ENCODE results near the gene IL23R. TPM values are rescaled to one million over a fixed set of nuclear protein-coding genes. Genes with fewer than 3 reads are reported as not detected.
"Not testable (repeated sequence)": the region's sequence is repeated elsewhere in the genome, so short reads cannot be mapped to it uniquely, and the experiment has no call there.

IL23R gene
- total RNA-seq, 1 donor from 2014 or later, result not detected

DNA sequence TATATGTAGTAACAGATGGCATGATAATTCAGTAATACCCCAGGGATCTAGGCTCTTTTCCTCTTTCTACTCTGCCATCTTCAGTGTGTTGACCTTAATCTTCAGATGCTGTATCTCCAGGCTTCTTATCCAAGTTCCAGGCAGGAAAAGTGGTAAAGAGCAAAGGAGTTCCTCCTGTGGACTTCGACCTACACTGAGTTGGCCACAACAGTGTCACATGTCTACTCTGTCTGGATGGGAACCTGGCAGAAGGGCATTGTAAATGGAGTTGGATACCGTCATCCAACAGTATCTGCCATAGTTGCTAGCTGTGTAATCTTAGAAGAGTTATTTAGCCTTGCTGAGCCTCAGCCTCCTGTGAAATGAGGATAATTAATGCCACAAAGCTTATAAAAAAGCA, 21.9 kb downstream of the IL23R start:
- intact Hi-C loops (cut with micrococcal nuclease), result no loop called here
- ATAC-seq (no peak), DNase-seq (no peak)

- DNase-seq, result no peak
- intact Hi-C loops (cut with micrococcal nuclease), result no loop called here
- no peak for ATAC-seq
Observed at GRCh38 chr1:67189953-67190352, 23.7 kb downstream of the IL23R start.

DNA sequence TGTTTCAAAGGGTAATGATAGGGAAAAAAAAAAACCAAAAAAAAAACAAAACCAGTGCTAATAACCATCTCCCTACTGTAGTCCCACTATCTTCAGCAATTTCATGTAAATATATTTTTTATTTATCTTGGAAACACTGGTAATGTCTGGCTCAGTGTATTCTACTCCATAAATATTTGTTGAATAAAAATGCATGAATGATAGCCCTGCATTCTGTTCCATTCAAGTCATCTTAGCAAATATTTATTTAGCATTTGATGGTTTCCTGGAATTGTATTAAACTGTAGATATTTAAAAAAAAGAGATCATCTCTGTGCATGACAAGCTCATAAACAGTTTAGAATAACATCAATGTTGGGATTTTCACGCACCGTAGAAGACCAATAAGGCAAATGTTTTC, 24.2 kb downstream of the IL23R start:
- no peak for ATAC-seq
- no peak for DNase-seq
- intact Hi-C loops (cut with micrococcal nuclease), result no loop called here

- intact Hi-C loops (cut with micrococcal nuclease), result no loop called here
- DNase-seq (no peak), ATAC-seq (no peak)
Observed at GRCh38 chr1:67190942-67191341, 24.7 kb downstream of the IL23R start.

DNA sequence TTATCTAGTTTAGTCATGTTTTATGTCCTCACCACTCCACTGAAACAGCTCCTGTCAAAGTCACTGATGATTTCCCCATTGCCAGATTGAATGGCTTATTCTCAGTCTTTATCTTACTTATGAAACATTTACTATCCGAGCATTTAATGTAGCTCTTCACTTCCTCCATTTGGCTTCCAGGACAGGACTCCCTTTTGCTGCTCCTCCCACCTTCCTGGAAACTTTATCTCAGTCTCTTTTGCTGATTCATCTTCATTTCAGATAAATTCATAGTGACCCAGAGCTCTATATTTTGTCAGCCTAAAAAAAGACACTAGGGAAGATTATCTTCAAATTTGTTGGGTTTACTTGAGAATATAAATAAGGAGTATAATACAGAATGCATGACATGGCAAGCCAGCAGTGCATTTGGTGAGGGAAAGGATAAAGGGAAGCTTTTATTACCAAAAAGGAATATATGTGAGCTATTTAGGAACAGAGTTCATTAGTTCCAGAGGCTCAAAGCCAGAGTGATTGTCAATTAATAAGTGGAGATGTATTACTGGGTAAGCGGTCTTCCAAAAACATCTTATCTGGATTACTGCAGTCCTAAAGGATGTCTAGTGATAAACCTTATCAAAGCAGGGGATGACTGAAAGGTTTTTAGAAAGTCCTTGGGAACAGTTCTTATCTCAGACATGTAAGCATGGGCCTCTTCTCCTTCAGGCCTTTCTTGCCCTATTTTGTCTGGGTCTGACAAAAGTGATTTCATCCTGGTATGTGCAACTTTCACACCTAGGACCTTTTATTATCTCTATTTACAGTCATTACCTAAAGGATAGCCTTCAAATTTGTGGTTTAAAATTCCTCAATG, 25.6 kb downstream of the IL23R start:
- intact Hi-C loops (cut with micrococcal nuclease), result no loop called here
- ATAC-seq, result no peak
- no peak for DNase-seq

- intact Hi-C loops (cut with micrococcal nuclease), result no loop called here
- no peak for ATAC-seq
- no peak for DNase-seq
Observed at GRCh38 chr1:67192902-67193301, 26.6 kb downstream of the IL23R start.

- no peak for DNase-seq
- intact Hi-C loops (cut with micrococcal nuclease), result no loop called here
- ATAC-seq, result no peak
Observed at GRCh38 chr1:67193704-67194103, 27.4 kb downstream of the IL23R start.

GRCh38 chr1:67194209-67194863, 28.1 kb downstream of the IL23R start:
- ATAC-seq (no peak), DNase-seq (no peak)
- intact Hi-C loops (cut with micrococcal nuclease), result no loop called here

DNA sequence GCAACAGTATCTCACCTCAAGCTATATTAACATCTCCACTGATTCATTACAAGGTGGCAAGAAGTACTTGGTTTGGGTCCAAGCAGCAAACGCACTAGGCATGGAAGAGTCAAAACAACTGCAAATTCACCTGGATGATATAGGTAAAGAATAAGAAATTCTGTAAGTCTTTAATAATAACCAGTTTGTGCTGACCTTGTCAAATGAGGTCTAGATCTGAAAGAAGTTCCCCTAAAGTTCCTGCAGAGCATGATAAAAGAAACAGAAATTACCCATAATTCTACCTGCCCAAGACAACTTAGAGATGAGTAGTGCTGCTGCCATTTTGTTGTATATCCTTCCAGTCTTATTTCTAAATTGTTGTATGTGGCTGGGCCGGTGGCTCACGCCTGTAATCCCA, 34.5 kb downstream of the IL23R start:
- intact Hi-C loops (cut with micrococcal nuclease), result no loop called here
- ATAC-seq (no peak), DNase-seq (no peak)

DNA sequence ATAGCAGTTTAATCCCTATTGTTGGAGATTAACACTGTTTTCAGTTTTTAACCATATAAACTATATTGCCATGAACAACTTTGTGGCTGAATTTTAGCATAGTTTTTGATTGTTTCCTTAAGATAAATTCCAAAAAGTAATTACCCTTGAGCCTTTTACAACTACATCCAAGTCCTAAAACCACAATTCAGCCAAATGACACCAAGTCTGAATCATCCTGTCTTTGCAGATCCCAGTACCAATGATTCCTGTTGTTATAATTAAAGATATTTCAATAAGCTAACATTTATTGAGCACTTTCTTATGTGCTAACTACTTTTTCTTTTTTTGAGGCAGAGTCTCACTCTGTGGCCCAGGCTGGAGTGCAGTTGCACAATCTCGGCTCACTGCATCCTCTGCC, 35.6 kb downstream of the IL23R start:
- DNase-seq, result no peak
- ATAC-seq, result no peak
- intact Hi-C loops (cut with micrococcal nuclease), result no loop called here

- no peak for DNase-seq
- intact Hi-C loops (cut with micrococcal nuclease), result no loop called here
- ATAC-seq, result no peak
Observed at GRCh38 chr1:67204298-67204980, 38.2 kb downstream of the IL23R start.

- ATAC-seq; intact Hi-C loops (cut with micrococcal nuclease); DNase-seq: not testable (repeated sequence)
Observed at GRCh38 chr1:67207398-67207797, 41.1 kb downstream of the IL23R start.

DNA sequence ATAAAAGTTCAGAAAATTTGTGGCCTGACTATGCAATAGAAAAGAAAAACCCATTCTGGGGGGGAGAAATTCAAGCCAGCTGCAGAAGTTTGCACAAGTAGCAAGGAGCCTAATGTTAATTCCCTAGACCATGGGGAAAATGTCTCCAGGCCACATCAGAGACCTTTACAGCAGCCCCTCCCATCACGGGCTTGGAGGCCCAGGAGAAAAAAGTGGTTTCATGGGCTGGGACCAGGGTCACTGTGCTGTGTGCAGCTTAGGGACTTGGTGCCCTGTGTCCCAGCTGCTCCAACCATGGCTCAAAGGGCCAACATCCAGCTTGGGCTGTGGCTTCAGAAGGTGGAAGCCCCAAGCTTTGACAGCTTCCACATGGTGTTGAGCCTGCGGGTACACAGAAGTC, 42.0 kb downstream of the IL23R start:
- ATAC-seq, result no peak
- DNase-seq, result no peak
- intact Hi-C loops (cut with micrococcal nuclease), result no loop called here

DNA sequence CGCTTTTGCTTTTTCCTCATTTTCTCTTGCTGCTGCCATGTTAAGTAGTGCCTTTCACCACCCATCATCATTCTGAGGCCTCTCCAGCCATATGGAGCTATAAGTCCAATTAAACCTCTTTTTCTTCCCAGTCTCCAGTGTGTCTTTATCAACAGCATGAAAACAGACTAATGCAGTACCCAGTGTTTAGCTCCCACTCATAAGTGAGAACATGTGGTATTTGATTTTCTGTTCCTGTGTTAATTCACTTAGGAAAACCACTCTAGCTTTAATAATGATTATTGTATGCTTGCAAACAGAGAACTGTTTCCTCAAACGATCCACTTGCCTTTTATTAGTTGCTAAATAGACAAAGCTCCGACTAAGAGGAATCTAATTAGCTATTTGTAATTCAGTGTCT, 43.3 kb downstream of the IL23R start:
- no peak for ATAC-seq
- no peak for DNase-seq
- intact Hi-C loops (cut with micrococcal nuclease), result no loop called here

DNA sequence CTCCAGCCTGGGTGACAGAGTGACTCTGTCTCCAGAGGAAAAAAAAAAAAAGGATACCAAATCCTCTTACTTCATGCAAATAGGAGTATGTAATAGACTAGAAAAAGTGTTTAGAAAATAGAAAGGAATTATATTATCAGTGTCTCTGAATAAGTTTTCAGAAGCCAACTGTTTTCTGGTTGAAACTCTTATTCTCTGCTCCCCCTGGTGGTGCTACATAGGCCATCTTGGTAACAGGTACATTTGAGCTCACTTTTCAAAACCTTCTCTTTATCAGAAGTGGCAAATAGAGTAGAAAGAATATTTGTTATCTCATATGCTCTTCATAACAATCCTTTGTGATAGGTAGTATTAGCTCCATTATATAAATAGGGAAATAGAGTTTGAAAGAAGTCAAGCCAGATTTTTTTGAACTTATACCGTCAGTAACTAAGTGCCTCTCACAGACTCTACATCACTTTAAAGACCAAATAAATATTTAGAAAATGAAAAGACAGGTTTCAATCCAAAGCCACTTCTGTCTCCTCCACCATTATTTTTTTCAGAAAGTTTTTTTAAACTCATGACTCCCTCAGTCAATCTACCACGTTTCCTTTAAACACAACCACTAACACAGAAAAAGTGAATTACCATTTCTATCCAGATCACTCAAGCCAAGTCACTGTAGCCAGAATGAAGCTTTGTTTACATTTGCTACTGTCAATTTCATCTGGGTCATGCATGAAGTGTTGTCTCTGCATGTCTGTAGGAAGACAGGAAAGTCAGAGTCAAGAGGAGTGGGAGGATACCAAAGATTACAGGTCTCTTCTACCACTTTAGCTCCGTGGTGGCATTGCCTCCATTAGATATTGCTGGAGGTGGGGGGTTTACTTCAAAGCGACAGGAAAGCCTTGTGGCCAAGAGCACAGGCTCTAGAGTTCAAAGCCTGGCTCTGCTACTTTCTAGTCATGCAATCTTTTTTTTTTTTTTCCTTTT, 45.6 kb downstream of the IL23R start:
- DNase-seq (no peak), ATAC-seq (no peak)
- intact Hi-C loops (cut with micrococcal nuclease), result no loop called here

GRCh38 chr1:67213164-67213563, 46.9 kb downstream of the IL23R start:
- no peak for DNase-seq
- intact Hi-C loops (cut with micrococcal nuclease), result no loop called here
- no peak for ATAC-seq

DNA sequence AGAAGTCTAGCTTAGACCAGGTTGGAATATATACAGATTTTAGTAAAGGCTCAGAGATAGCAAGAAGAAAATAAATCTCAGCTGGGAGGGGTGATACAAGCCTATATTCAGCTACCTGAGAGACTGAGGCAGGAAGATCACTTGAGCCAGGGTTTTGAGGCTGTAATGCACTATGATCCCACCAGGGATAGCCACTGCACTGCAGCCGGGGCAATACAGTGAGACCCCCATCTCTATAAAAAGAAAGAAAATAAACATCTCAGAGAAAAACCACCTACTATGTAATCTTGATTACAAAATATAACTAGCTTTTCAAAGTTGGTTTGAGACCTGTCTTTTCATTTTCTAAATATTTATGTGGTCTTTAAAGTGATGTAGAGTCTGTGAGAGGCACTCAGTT, 47.7 kb downstream of the IL23R start:
- intact Hi-C loops (cut with micrococcal nuclease), result no loop called here
- DNase-seq, result no peak
- ATAC-seq, result no peak

GRCh38 chr1:67214420-67215174, 48.3 kb downstream of the IL23R start:
- ATAC-seq (no peak), DNase-seq (no peak)
- intact Hi-C loops (cut with micrococcal nuclease), result no loop called here

DNA sequence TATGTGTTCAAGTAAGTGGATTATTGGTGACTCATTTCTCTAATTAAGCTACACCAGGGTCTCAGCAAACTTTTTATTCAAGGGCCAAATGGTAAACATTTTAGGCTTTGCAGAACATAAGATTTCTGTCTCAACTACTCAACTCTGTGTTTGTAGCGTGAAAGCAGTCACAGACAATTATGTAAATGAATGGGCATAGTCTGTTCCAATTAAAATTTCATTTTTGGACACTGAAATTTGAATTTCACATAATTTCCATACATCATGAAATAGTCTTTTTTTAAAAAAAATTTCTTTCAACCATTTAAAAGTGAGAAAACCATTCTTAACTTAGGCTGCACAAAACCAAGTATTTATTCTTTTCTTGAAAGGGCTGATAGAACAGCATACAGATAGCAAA, 50.1 kb downstream of the IL23R start:
- no peak for DNase-seq
- intact Hi-C loops (cut with micrococcal nuclease), result no loop called here
- no peak for ATAC-seq

All from left ventricle myocardium superior (tissue), 1 donor.